OCI-LY3 (cell line): ENCODE measurements around the gene BRAT1.
"Not testable (repeated sequence)": the region's sequence is repeated elsewhere in the genome, so short reads cannot be mapped to it uniquely, and the experiment has no call there.

Source experiments
- H2AFZ ChIP-seq: fragments of 200-600, 300-600 bp; shearing (Covaris generic); 2 replicates; pipeline ENCODE4 v1.6.0; 2014; ENCODE audit warnings: antibody characterized with exemption, low read depth, low read length
- H3K27ac ChIP-seq: fragments of 200-600, 300-600 bp; sonication (generic); 2 replicates; pipeline ENCODE4 v1.5.1; 2014; ENCODE audit warnings: mild to moderate bottlenecking, low read length, moderate library complexity, mixed read lengths
- H3K27me3 ChIP-seq: fragments of 200-600, 300-600 bp; sonication (generic); 2 replicates; pipeline ENCODE4 v1.6.1; 2014; ENCODE audit warnings: low read depth, low read length, mixed read lengths
- H3K36me3 ChIP-seq: fragments of 200-600, 300-600 bp; sonication (generic); replicated peaks from 2 replicates; pipeline ENCODE3; 2014; ENCODE audit warnings: low read depth, low read length, mixed read lengths
- H3K4me1 ChIP-seq: fragments of 300-600, 200-600 bp; sonication (generic); 2 replicates; pipeline ENCODE4 v1.6.1; 2014; ENCODE audit warnings: low read length, mixed read lengths
- H3K4me2 ChIP-seq: fragments of 200-600, 300-600 bp; sonication (generic); 2 replicates; pipeline ENCODE4 v1.6.1; 2014; ENCODE audit warnings: low read length, mixed read lengths
- H3K4me3 ChIP-seq: fragments of 300-600, 200-600 bp; sonication (generic); 2 replicates; pipeline ENCODE4 v1.5.1; 2014; ENCODE audit warnings: antibody characterized with exemption, mild to moderate bottlenecking, low read length, moderate library complexity
- H3K79me2 ChIP-seq: fragments of 300-600, 200-600 bp; shearing (Covaris generic); 2 replicates; pipeline ENCODE4 v1.6.1; 2014; ENCODE audit warnings: mild to moderate bottlenecking, low read length, mixed read lengths
- H3K9ac ChIP-seq: fragments of 300-600, 200-600 bp; shearing (Covaris generic); 2 replicates; pipeline ENCODE4 v1.6.0; 2014; ENCODE audit warnings: mild to moderate bottlenecking, low read length, moderate library complexity
- H3K9me3 ChIP-seq: fragments of 200-600, 300-600 bp; shearing (Covaris generic); 2 replicates; pipeline ENCODE4 v1.6.1; 2014; ENCODE audit warnings: low read length, mixed read lengths; ENCODE audit not compliant: insufficient read depth
- H4K20me1 ChIP-seq: fragments of 200-600, 300-600 bp; sonication (generic); 2 replicates; pipeline ENCODE4 v1.6.1; 2016; ENCODE audit warnings: low read length, mixed read lengths; ENCODE audit not compliant: insufficient read depth
- EZH2phosphoT487 ChIP-seq: fragments of 200-600 bp; shearing (Covaris generic); IDR thresholded peaks from 2 replicates; pipeline ENCODE4 v1.6.1; 2018; ENCODE audit warnings: antibody characterized with exemption, mixed run types, low read depth
- TF ChIP-seq, protein P1 (sequence below): fragments of 200-600, 300-600 bp; sonication (generic); IDR thresholded peaks from 2 replicates; pipeline ENCODE4 v1.5.1; 2014; ENCODE audit warnings: antibody characterized with exemption, low read length, low read depth

The BRAT1 gene

DNA sequence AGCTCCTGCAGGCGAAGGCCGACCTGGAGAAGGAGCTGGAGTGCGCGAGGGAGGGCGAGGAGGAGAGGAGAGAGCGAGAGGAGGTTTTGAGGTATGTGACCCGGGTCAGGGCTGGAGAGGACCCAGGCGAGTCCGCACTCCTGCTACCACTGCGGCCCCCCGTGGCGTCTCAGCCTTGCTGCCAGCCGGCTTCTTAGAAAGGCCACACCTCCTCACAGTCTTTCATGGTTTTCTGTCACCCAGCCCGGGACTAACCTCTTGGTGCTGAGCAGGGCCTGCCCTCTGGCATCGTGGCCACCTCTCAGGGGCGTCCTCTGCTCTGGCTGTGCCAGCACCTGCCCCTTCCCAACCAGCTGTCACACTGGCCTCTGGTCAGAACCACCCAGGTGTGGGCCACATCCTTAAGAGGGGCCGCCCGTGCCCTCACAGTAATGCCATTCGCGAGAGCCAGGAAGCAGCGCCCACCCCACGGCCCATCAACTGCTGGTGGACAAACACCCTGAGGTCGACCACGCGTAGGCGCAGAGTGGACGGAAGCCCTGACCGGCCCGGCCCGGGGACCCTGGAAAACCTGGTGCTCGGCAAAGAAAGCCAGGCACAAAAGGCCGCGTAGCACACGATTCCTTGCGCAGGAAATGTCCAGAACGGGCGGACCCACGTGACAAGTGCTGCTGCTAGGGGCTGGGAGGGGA is 37.9 kb upstream of the BRAT1 start:
- Histone ChIP-seq H3K27ac (no peak overlapping the region), H4K20me1 (no peaks in the 10 kb centered on the region), H3K36me3 (peaks cover 9% of the 10 kb centered on the region), H3K79me2 (no peaks in the 10 kb centered on the region), H3K4me2 (no peak overlapping the region), H3K27me3 (no peaks in the 10 kb centered on the region), H2AFZ (no peak overlapping the region), H3K9me3 (no peaks in the 10 kb centered on the region), H3K4me3 (no peak overlapping the region), H3K9ac (no peak overlapping the region), H3K4me1 (no peaks in the 10 kb centered on the region)
- no peak for TF ChIP-seq EZH2phosphoT487
- TF ChIP-seq, protein P1, sequence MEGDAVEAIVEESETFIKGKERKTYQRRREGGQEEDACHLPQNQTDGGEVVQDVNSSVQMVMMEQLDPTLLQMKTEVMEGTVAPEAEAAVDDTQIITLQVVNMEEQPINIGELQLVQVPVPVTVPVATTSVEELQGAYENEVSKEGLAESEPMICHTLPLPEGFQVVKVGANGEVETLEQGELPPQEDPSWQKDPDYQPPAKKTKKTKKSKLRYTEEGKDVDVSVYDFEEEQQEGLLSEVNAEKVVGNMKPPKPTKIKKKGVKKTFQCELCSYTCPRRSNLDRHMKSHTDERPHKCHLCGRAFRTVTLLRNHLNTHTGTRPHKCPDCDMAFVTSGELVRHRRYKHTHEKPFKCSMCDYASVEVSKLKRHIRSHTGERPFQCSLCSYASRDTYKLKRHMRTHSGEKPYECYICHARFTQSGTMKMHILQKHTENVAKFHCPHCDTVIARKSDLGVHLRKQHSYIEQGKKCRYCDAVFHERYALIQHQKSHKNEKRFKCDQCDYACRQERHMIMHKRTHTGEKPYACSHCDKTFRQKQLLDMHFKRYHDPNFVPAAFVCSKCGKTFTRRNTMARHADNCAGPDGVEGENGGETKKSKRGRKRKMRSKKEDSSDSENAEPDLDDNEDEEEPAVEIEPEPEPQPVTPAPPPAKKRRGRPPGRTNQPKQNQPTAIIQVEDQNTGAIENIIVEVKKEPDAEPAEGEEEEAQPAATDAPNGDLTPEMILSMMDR: no peak

DNA sequence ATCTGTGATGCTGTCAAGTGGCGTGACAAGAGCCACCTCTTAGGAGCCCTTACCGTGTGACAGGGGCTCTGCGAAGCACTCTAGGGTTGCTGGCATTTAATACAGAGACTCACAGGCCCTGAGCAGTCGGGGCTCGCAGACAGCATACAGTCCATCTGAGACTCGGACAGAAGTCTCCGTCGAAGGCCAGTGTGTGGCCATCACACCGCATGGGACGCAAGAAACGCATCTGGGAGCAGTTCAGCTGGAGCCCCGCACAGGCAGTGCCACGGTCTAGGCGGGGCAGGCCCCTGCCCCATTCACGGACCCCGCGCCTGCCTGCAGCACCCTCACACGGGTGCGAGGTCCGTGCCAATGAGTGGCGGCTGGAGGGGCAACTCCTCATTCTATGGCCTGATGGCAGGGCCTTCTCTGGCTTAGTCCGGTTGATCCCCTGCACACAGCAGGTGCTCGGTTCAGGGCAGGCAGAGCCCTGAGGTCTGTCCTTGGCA is 37.1 kb upstream of the BRAT1 start:
- Histone ChIP-seq H3K36me3 (peaks cover 5% of the 10 kb centered on the region), H3K4me2 (no peak overlapping the region)
- TF ChIP-seq EZH2phosphoT487: no peak
- TF ChIP-seq, protein P1: no peak

DNA sequence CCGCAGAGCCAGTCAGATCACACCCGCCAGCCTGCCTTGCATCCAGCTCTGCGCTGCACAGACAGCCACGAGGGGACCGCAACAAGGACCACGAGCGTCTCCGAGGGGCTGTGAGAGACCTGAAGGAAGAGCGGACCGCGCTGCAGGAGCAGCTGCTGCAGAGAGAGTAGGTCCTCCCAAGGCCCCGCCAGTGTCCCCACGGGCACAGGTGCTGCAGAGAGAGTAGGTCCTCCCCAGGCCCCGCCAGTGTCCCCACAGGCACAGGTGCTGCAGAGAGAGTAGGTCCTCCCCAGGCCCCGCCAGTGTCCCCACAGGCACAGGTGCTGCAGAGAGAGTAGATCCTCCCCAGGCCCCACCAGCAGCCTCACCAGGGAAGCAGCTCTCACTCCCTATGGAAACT is 34.6 kb upstream of the BRAT1 start:
- not testable (repeated sequence) for H3K79me2 ChIP-seq, H4K20me1 ChIP-seq, H3K4me3 ChIP-seq, H3K27ac ChIP-seq, H3K36me3 ChIP-seq, H3K9ac ChIP-seq, H3K27me3 ChIP-seq, H2AFZ ChIP-seq, H3K4me1 ChIP-seq, H3K9me3 ChIP-seq, H3K4me2 ChIP-seq

More for the DNA sequence above, 37.1 kb upstream of the BRAT1 start:
- Histone ChIP-seq H4K20me1 (no peaks in the 10 kb centered on the region), H3K4me1 (no peaks in the 10 kb centered on the region), H3K27ac (no peak overlapping the region), H3K79me2 (no peaks in the 10 kb centered on the region), H3K9ac (no peak overlapping the region), H3K27me3 (no peaks in the 10 kb centered on the region), H3K9me3 (no peaks in the 10 kb centered on the region), H3K4me3 (no peak overlapping the region), H2AFZ (no peak overlapping the region)

DNA sequence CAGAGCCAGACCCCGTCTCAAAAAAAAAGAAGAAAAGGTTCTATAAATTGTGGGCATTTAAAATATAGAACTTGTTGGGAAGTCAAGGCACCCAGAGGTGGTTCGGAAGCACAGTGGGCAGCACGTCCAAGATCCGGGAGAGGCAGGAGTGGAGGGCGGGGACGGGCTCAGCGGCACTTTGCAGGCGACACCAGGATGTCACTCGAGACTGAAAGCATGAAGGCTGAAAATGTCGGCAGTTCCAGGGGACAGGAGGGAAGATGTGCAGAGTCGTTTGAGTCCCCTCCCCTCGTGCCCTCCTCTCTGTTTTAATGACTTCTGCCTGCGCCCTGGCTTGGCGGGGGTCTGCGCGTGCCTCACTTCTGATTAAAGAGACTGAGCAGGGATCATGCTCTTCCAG is 34.0 kb upstream of the BRAT1 start:
- no peak overlapping the region for H3K4me3 ChIP-seq
- no peaks in the 10 kb centered on the region for H3K9me3 ChIP-seq
- TF ChIP-seq EZH2phosphoT487: no peak
- TF ChIP-seq, protein P1: no peak
- H3K36me3 ChIP-seq: peaks cover 9% of the 10 kb centered on the region
- no peaks in the 10 kb centered on the region for H3K79me2 ChIP-seq
- no peak overlapping the region for H3K27ac ChIP-seq
- H3K4me2 ChIP-seq: no peak overlapping the region
- H4K20me1 ChIP-seq: no peaks in the 10 kb centered on the region
- H3K27me3 ChIP-seq: no peaks in the 10 kb centered on the region
- no peak overlapping the region for H2AFZ ChIP-seq
- no peak overlapping the region for H3K9ac ChIP-seq
- no peaks in the 10 kb centered on the region for H3K4me1 ChIP-seq
